Trophoblast cell (in vitro differentiated cells and primary cell): ENCODE data around the gene IQSEC3.

Experiments
- DNase-seq, 2 donors: peaks; one replicate each; pipeline ENCODE4 v3.0.0-alpha.2; 2016
- H2AFZ ChIP-seq: 2 replicates; pipeline ENCODE4 v1.6.1; 2013; ENCODE audit warnings: low read length, moderate library complexity, mild to moderate bottlenecking; ENCODE audit not compliant: insufficient read depth, poor library complexity
- H2AK5ac ChIP-seq: 2 replicates; pipeline ENCODE4 v1.6.1; 2013; ENCODE audit warnings: mild to moderate bottlenecking, low read length
- H2BK120ac ChIP-seq: 2 replicates; pipeline ENCODE4 v1.6.1; 2013; ENCODE audit warnings: low read length, mild to moderate bottlenecking, moderate library complexity; ENCODE audit not compliant: insufficient read depth, poor library complexity
- H2BK12ac ChIP-seq: 2 replicates; pipeline ENCODE4 v1.6.1; 2013; ENCODE audit warnings: mild to moderate bottlenecking, low read length, moderate library complexity
- H2BK5ac ChIP-seq: 2 replicates; pipeline ENCODE4 v1.6.1; 2013; ENCODE audit warnings: low read length, low read depth, moderate library complexity, mild to moderate bottlenecking; ENCODE audit not compliant: poor library complexity
- H3K14ac ChIP-seq: 2 replicates; pipeline ENCODE4 v1.6.1; 2013; ENCODE audit warnings: mild to moderate bottlenecking, low read length
- H3K18ac ChIP-seq: 2 replicates; pipeline ENCODE4 v1.6.1; 2013; ENCODE audit warnings: mild to moderate bottlenecking, low read length
- H3K23ac ChIP-seq: 2 replicates; pipeline ENCODE4 v1.6.1; 2013; ENCODE audit warnings: low read length
- H3K27ac ChIP-seq: 2 replicates; pipeline ENCODE4 v1.5.1; 2013; ENCODE audit warnings: low read depth, mild to moderate bottlenecking, inconsistent platforms, low read length, moderate library complexity
- H3K27me3 ChIP-seq: 2 replicates; pipeline ENCODE4 v1.6.1; 2013; ENCODE audit warnings: inconsistent platforms, mild to moderate bottlenecking, low read length, moderate library complexity; ENCODE audit not compliant: insufficient read depth
- H3K36me3 ChIP-seq, 2 experiments: 1 replicate in 1 of 2; 2 replicates in 1 of 2; pipeline ENCODE4 v1.6.1; 2013; ENCODE audit warnings: low read length in 2 of 2, mild to moderate bottlenecking in 2 of 2, moderate library complexity in 1 of 2; ENCODE audit not compliant: insufficient read depth in 2 of 2, control insufficient read depth in 1 of 2
- H3K4ac ChIP-seq: 2 replicates; pipeline ENCODE4 v1.6.1; 2013; ENCODE audit warnings: low read depth, mild to moderate bottlenecking, low read length, moderate library complexity
- H3K4me1 ChIP-seq, 2 experiments: 1 replicate in 1 of 2; 2 replicates in 1 of 2; pipeline ENCODE4 v1.6.1; 2013; ENCODE audit warnings: low read length in 2 of 2, mild to moderate bottlenecking in 2 of 2, moderate library complexity in 1 of 2; ENCODE audit not compliant: insufficient read depth in 2 of 2, control insufficient read depth in 1 of 2
- H3K4me2 ChIP-seq: 2 replicates; pipeline ENCODE4 v1.6.1; 2013; ENCODE audit warnings: inconsistent platforms, mild to moderate bottlenecking, low read length, moderate library complexity
- H3K4me3 ChIP-seq: 2 replicates; pipeline ENCODE4 v1.5.1; 2013; ENCODE audit warnings: mild to moderate bottlenecking, low read depth, low read length, inconsistent platforms
- H3K79me1 ChIP-seq: one replicate; pipeline ENCODE4 v1.6.1; 2013; ENCODE audit warnings: low read length
- H3K79me2 ChIP-seq: 2 replicates; pipeline ENCODE4 v1.6.1; 2013; ENCODE audit warnings: low read length, mild to moderate bottlenecking; ENCODE audit not compliant: control insufficient read depth, insufficient read depth, poor library complexity
- H3K9ac ChIP-seq: 2 replicates; pipeline ENCODE4 v1.6.1; 2013; ENCODE audit warnings: mild to moderate bottlenecking, low read length
- H3K9me3 ChIP-seq: 2 replicates; pipeline ENCODE4 v1.6.1; 2013; ENCODE audit warnings: low read depth, mild to moderate bottlenecking, control low read depth, inconsistent platforms, low read length; ENCODE audit not compliant: insufficient read depth
- H4K12ac ChIP-seq: 2 replicates; pipeline ENCODE4 v1.6.1; 2013; ENCODE audit warnings: low read depth, mild to moderate bottlenecking, low read length, moderate library complexity
- H4K8ac ChIP-seq: 2 replicates; pipeline ENCODE4 v1.6.1; 2013; ENCODE audit warnings: low read depth, mild to moderate bottlenecking, low read length, moderate library complexity
- H4K91ac ChIP-seq: one replicate; pipeline ENCODE4 v1.6.1; 2013; ENCODE audit warnings: low read depth, mild to moderate bottlenecking, low read length, moderate library complexity
- WGBS: extraction: QIAGEN DNeasy Blood & Tissue Kit; methylation state at CpG from one replicate; pipeline ENCODE4 v1.1.7; 2013; ENCODE audit warnings: missing lambda C conversion rate; ENCODE audit not compliant: insufficient read length, insufficient coverage; ENCODE audit errors: extremely low coverage; 5-methylcytosine and 5-hydroxymethylcytosine counted together

IQSEC3 gene

DNA sequence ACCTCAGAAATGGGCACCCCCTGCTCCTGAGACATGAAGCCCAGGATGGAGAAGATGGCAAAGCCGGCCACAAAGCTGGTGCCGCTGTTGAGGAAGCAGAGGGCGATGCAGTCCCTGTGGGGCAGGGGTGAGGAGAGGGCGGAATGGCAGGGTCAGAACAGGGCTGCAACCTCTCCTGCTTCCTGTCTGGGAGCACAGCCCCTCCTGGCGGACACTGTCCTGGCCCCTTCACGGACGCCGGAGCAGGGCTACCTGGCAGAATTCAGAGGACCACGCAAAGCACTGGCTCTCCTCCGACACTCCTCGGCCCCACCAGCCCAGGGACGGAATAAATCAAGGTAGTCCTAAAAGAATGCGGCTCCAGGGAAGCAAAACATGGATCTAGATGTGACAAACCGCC lies 159.8 kb downstream of the IQSEC3 start:
- Histone ChIP-seq H3K27me3 (no peaks in the 10 kb centered on the region), H2AFZ (no peak overlapping the region), H3K79me1 (no peaks in the 10 kb centered on the region), H3K14ac (no peak overlapping the region), H3K23ac (no peak overlapping the region), H3K27ac (no peak overlapping the region), H3K4me1 (no peaks in the 10 kb centered on the region), H3K18ac (no peak overlapping the region), H4K8ac (no peak overlapping the region), H4K91ac (no peak overlapping the region), H3K4ac (no peak overlapping the region), H3K4me2 (no peak overlapping the region), H3K36me3 (no peaks in the 10 kb centered on the region), H4K12ac (no peak overlapping the region), H2BK5ac (no peak overlapping the region), H3K4me3 (no peak overlapping the region), H3K79me2 (no peaks in the 10 kb centered on the region), H3K9me3 (no peaks in the 10 kb centered on the region), H2BK120ac (no peak overlapping the region), H3K9ac (no peak overlapping the region), H2BK12ac (no peak overlapping the region), H2AK5ac (no peak overlapping the region)
- WGBS = no CpG with 5 or more reads among the region's 14 CpGs
- DNase-seq = no peak

DNA sequence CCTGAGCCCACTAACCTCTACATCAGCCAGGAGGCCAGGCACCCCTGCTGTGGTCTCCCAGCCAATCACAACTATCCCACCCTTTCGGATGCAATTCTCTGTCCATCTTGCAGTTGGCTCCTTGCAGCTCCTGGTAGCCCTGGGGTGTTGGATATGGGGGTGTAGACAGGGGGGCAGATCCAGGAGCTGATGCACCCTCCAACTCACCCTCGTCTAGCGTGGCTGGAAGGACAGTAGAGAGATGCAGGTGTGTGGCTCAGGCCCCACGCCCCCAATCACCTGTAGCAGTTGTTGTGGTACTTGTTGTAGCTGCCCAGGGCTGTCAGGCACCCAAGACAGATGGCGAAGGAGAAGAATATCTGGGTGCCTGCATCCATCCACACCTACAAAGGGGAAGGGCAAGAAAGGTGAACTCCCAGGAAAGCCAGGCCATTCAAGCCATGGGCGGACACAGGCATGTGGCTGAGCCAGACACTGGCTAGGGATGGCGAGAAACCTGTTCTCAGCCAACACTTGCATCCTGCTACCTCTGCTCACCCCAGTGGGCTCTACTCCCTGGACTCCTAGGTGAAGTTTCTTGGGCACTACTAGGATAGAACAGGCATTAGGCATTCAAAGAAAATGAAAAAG lies 160.8 kb downstream of the IQSEC3 start:
- H4K91ac ChIP-seq = no peak overlapping the region
- H4K8ac ChIP-seq = no peak overlapping the region
- H2AFZ ChIP-seq = no peak overlapping the region
- no peak overlapping the region for H2BK5ac ChIP-seq
- H3K27me3 ChIP-seq = no peaks in the 10 kb centered on the region
- no peak overlapping the region for H3K9ac ChIP-seq
- no peaks in the 10 kb centered on the region for H3K79me1 ChIP-seq
- WGBS = no CpG with 5 or more reads among the region's 7 CpGs
- H3K4ac ChIP-seq = no peak overlapping the region
- H3K4me3 ChIP-seq = no peak overlapping the region
- no peak for DNase-seq
- no peaks in the 10 kb centered on the region for H3K79me2 ChIP-seq
- H2BK120ac ChIP-seq = no peak overlapping the region
- H3K14ac ChIP-seq = no peak overlapping the region
- no peak overlapping the region for H2AK5ac ChIP-seq
- H3K23ac ChIP-seq = no peak overlapping the region
- H3K27ac ChIP-seq = no peak overlapping the region
- no peaks in the 10 kb centered on the region for H3K36me3 ChIP-seq
- H2BK12ac ChIP-seq = no peak overlapping the region
- H3K4me2 ChIP-seq = no peak overlapping the region
- H3K4me1 ChIP-seq = no peaks in the 10 kb centered on the region
- H4K12ac ChIP-seq = no peak overlapping the region
- no peak overlapping the region for H3K18ac ChIP-seq
- H3K9me3 ChIP-seq = no peaks in the 10 kb centered on the region
